Forelimb muscle (tissue), 1 donor: ENCODE data around the gene NGDN. TPM values are rescaled to one million over a fixed set of nuclear protein-coding genes. Genes with fewer than 3 reads are reported as not detected.

Experiments
- DNase-seq: peaks from one replicate; pipeline ENCODE4 v3.0.0-alpha.2; 2013; ENCODE audit warnings: low read depth
- polyA plus RNA-seq: library from polyadenylated mRNA; unstranded; fragments of 120-200 nt; gene quantifications from one replicate; pipeline ENCODE4 v1.2.1, GENCODE V29; 2013; ENCODE audit not compliant: insufficient read length

Gene NGDN
- polyA plus RNA-seq, 1 donor = 35.1 TPM

DNA sequence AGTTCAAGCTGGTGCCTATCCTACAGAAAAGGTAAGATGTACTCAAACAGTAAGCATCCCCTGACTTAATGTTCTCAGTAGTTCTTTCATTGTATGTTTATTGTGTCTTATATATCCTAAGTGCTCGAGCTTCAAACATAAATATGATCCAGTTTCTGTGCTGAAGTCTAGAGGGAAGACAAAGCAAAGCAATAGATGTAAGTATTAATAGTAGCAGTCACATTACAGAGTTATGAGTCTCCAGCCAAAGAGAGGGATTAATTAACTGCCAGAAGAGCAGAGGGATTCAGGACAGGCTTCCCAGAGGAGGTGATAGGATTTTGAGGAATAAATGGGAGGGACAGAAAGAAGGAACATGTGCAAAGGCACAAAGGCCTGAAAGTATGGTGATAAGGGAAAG lies 1.4 kb downstream of the NGDN start:
- no peak for DNase-seq

- peak; percentile 22 for DNase-seq
Observed at GRCh38 chr14:23478109-23478759, 8.7 kb downstream of the NGDN start.

DNA sequence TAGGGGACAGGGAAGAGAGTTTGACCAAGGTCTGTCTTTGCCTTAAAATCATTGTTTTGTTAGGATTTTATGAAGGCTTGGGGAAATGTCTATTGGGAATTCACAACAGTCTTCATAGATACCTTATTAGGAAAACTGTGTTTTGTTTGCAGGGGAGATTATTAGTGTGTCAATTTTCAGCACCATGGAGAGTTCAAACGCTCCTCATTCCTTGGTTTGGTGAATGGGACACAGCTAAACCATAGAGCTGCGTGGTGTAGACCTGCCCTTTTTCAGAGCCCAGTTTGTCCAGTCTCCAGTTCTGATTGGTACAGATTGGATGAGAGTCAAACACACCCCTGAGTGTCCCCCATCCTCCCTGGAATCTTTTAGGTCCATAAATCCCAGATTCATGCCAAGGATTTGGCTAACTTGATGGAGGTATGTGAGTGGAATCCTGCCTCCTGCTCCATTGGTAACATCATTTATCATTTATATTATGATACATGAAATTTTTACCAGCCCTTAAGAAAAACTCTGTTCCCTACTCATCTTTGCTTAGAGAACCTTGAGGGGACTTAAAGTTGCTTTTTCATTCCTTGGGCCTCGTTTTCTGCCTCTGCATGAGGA lies 12.0 kb downstream of the NGDN start:
- no peak for DNase-seq

DNA sequence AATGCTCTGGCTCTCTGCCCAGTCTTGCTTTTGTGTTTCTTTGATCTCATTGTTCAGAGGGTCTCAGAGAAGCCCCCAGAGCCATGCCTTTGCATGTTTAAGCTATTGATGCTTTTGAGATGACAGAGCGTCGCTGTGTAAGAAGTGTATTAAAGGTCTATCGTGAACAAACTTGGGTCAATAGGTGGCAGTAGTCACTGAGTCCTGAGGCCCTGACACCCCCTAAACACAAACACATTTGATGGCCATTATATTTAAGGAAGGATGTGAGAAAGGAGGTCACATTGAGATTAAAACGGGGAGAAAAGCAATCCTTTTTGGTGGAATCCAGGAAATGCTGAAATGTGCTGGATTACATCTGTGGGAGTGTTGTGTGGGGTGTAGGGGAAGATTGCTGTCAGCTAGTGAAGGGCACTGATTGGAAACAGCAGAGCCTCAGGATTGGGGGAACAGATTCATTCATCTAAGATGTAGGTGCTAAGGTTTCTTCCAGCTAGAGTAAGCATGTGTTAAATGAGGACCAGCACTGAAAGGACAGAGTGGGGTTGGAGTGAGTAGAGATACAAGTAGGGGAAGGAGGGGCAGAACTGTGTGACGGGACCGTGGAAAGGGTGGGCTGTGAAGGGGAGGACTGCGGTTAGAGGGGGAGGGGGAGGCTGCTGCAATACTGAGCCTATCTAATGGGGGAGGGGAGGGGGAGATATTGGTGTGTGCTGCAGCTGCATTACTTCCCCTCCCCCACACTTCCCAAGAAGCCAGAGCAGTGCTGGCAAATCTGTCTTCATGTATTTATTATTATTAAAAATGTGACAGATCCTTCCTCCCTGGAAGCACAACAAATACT lies 12.7 kb downstream of the NGDN start:
- DNase-seq = no peak

DNA sequence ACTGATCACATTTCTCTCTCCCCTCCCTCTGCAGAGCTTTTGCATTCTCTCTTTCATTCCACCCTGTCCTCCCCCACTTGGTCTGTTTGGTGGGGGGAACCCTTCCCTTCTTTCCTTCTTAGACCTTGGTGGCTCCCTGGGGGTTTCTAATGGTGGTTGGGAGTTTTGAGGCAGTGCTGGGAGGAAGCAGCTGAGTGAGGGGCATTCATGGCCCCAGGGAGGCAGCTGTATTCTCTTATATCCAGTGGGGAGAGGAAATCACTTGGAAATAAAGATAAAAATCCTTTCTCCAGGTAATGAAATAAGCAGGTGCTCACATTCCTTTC lies 13.3 kb downstream of the NGDN start:
- no peak for DNase-seq

DNA sequence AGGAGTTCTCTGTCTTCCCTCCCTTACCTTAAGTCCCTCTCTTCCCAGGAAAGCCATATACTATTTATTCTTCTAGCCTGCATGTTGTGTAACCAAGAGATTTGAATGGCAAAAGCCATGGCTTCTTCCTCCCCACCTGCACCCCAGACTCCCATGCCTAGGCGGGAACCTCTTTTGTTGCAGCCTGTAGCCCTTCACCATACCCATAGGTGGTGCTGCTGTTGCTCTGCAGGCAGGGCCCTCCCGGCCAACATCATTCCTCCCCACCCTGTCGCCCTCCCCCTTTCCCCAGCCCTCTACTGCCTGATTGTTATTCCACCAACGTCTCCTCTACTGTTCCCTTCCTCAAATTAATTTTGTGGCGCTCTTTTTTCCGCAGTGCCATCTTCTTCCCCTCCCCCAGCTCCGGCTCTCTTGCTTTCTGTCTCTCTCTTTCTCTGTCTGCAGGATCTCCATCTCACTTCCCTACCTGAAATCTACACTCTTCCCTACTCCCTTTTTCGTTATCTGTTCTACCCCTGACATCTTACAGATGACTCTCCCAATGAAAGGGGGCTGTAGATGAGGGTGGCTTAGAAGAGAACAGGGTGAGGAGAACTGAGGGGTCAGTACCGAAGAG lies 13.8 kb downstream of the NGDN start:
- DNase-seq = no peak

DNA sequence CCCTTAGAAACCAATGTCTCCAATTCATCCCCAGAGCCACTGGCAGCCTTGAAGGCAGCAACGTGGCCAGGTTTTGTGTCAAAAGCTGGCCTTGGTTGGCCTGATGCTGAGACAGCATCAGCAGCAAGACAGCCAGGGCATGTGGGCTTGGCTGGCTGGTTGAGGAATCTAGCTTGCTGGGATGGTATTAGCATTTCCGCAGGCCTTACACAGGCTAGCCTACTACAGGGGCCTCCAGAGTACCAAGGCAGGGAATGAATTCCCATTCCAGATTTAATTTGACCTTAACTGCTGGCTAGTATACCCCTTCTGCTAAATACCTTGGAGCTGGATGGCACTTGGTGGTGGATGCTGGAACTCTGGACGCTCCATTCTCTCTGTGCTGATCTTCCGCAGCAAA lies 15.8 kb downstream of the NGDN start:
- no peak for DNase-seq

DNA sequence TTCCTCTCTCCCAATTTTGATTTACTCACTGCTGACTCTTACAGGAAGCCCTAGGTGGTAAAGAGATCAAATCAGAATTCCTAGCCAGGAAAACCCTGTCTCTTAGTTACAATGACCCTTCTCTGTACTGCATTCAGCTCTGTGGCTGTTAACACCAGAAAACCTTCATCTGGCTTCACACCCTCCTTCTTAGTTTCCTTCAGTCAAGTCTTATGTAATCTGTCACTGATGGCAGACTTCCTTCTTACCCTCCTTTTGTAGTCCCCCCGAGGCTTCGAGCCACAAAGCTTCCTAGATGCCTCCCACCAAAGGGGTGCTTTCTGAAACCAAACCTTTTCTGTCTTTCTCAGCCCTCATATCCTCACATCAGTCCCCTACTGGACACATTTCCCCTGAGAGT lies 16.5 kb downstream of the NGDN start:
- DNase-seq = no peak

- DNase-seq = no peak
Observed at GRCh38 chr14:23487216-23487615, 17.7 kb downstream of the NGDN start.

- DNase-seq = no peak
Observed at GRCh38 chr14:23492618-23493272, 23.2 kb downstream of the NGDN start.

GRCh38 chr14:23494223-23494622 lies 24.7 kb downstream of the NGDN start:
- DNase-seq = no peak

DNA sequence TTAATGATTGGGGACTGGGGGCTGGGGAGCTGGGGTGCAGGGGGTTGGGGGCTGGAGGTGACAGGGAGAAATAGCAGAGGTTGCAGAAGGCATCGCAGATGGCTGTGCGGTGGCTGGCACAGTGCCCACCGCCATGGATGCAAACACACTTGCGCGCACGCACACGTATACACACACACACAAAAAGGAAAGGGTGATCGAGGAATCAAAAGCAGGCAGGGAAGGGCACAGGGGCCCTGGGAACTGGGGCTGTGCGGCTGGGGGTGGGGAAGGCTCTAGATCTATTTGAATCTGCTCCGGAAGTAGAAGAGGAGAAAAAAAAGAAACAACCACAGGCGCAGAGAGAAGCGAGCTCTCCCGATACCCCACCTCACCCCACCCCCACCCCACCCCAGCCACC lies 42.7 kb downstream of the NGDN start:
- no peak for DNase-seq

DNA sequence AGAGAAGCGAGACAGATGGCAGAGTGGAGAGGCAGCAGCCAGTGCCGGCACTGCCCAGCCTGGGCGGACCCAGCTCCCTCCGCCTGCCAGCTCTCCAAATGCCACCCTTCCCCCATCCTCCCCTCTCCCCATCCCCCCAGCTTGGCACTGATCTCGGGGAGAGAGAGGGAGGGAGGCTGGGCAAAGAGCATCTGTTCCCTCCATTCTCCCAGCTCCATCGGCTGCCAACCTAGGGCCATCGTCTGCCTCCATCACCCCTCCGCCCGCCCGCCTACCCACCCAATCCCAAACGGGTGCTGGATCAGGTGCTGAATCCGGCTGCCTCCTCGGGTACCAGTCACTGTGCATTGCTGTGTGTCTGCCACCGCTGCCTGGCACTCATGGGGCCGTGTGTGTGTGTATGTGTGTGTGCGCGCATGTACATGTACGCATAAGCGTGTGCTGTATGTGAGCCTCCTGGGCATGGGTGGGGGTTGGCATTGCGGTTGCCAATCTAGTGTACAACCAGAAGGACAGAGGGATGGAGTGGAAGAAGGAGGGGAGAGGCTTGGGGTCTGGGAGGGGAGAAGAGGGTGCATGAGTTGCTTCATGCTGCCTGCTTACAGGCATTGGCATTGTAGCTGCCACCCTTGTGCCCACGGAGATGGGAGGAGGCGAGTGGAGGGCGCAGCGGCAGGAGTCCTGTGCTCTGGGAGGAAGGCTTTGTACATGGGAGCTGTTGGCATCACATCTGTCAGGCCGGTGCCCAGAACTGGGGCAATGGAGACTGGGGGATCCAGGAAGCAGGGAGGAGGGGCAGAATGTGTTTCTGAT lies 43.7 kb downstream of the NGDN start:
- no peak for DNase-seq

- no peak for DNase-seq
Observed at GRCh38 chr14:23513818-23514643, 44.5 kb downstream of the NGDN start.

GRCh38 chr14:23514644-23514957 lies 45.1 kb downstream of the NGDN start:
- DNase-seq = no peak

DNA sequence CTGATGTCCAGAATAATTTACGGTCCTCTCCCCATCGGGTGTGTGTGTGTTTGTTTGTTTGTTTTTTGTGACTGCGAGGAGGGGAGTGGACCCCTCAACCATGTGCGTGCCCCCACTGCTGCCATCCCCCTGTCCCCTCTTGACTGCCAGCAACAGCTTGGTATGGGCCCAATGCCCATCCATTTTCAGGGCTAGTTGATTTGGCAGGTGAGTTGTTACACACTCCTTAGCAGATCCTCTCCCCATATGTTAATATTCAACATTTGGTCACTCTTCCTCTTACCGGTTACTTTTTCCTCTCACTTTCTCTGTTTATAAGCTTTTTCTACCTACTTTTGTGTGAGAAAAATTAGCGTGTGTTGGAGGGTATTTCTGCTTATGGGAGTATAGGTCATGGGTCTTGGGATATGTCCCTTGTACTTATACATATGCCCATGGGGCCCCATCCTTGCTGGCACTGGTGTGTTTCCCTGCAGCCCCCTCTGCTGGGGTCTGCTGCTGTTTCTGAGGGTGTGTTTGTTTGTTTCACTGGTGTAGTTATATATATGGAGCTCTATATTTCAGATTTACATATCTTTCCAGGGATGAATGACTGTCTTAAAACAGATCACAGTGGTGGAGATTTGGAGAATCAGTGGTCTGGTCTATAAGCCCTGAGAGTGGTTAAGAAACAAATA lies 48.3 kb downstream of the NGDN start:
- no peak for DNase-seq

DNA sequence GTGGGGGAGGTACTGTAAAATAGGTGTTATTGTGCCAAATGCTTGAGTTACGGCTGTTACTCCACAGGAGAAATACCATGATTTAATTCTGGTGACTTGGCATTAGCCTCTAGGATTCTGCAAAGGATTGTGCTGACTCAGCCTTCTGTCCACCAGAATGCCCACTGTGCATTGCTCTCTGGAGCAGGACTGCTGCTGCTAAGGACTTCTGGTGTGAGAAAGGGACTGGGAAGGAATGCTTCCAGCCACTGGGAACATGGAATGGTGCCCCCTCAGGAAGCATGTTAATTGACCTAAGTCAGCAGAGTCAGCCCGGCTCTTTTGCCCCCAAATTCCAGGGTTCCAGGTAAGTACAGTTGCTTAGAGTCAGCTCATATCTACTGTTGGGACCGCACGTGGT lies 49.2 kb downstream of the NGDN start:
- DNase-seq = no peak

- no peak for DNase-seq
Observed at GRCh38 chr14:23520899-23521533, 51.5 kb downstream of the NGDN start.
